ENCODE data around the gene ZNF410. TPM values are rescaled to one million over a fixed set of nuclear protein-coding genes. Genes with fewer than 3 reads are reported as not detected.

The ZNF410 gene
- total and polyA plus RNA-seq, 2 of the 13 experiments (the other 11 are each of a cell fraction or from before 2014, with no cell fraction given): 19.2 to 44.3 TPM

GRCh38 chr14:73887318-73887616 lies 608 bp downstream of the ZNF410 start:
- peaks cover 35% of the 10 kb centered on the region for H3K4me1 ChIP-seq (ENCODE audit: insufficient read depth, low read length)
- H3K9me3 ChIP-seq (ENCODE audit: low read length): no peaks in the 10 kb centered on the region
- in situ Hi-C loops (cut with HindIII; ENCODE audit: extremely low pct_ligation_motif_present, low pct_unique_long_range_greater_than_20kb): no loop called here
- H3K4me3 ChIP-seq (replicated peaks in 1 of 3; ENCODE audit: insufficient read depth in 1 of 3, low read depth in 2 of 3, low read length in 3 of 3): peak overlapping the region; percentile 65 to 99 (median 90)
- ATAC-seq (no peak), DNase-seq (ENCODE audit: low spot score) (peak; percentile 25), FAIRE-seq (no peak)
- intact Hi-C loops (cut with micrococcal nuclease; ENCODE audit: unreplicated experiment): loop anchor here (2.0 to 5.0 kb wide), 2 partner anchors 36 to 50 kb away; partner anchors contain the start of gene PTGR2
- peaks cover 50% of the 10 kb centered on the region for H3K79me2 ChIP-seq (ENCODE audit: insufficient read depth, low read length)
- BruUV-seq (replicated peaks): no TSS peak
- H3K9ac ChIP-seq (ENCODE audit: insufficient read depth, low read depth, low read length): peak overlapping the region; percentile 90
- WGBS (ENCODE audit: low lambda C conversion rate): 1% methylated on average over 7 of the region's 7 CpGs
- POLR2A ChIA-PET: interaction anchor here (1.0 to 3.0 kb wide), 13 partner anchors 10 to 146 kb away, joined by 3 to 56 read pairs (median 4); partner anchors contain the start of genes COQ6, FAM161B and PTGR2
- TF ChIP-seq, protein P1, sequence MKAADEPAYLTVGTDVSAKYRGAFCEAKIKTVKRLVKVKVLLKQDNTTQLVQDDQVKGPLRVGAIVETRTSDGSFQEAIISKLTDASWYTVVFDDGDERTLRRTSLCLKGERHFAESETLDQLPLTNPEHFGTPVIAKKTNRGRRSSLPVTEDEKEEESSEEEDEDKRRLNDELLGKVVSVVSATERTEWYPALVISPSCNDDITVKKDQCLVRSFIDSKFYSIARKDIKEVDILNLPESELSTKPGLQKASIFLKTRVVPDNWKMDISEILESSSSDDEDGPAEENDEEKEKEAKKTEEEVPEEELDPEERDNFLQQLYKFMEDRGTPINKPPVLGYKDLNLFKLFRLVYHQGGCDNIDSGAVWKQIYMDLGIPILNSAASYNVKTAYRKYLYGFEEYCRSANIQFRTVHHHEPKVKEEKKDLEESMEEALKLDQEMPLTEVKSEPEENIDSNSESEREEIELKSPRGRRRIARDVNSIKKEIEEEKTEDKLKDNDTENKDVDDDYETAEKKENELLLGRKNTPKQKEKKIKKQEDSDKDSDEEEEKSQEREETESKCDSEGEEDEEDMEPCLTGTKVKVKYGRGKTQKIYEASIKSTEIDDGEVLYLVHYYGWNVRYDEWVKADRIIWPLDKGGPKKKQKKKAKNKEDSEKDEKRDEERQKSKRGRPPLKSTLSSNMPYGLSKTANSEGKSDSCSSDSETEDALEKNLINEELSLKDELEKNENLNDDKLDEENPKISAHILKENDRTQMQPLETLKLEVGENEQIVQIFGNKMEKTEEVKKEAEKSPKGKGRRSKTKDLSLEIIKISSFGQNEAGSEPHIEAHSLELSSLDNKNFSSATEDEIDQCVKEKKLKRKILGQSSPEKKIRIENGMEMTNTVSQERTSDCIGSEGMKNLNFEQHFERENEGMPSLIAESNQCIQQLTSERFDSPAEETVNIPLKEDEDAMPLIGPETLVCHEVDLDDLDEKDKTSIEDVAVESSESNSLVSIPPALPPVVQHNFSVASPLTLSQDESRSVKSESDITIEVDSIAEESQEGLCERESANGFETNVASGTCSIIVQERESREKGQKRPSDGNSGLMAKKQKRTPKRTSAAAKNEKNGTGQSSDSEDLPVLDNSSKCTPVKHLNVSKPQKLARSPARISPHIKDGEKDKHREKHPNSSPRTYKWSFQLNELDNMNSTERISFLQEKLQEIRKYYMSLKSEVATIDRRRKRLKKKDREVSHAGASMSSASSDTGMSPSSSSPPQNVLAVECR (CRISPR knock-in tag; IDR thresholded peaks at IDR 0.05; ENCODE audit: borderline replicate concordance): no peak
- peak; percentile 83; the same call in 1 of the 2 replicates for TF ChIP-seq ZFP82 (CRISPR knock-in tag; IDR thresholded peaks at IDR 0.05; ENCODE audit: borderline replicate concordance)
- H3K27me3 ChIP-seq (ENCODE audit: control insufficient read depth in 1 of 2, insufficient read depth in 2 of 2, low read length in 2 of 2): no peaks in the 10 kb centered on the region
- peak overlapping the region; percentile 87 for H3K4me2 ChIP-seq (ENCODE audit: low read depth, low read length)
- CTCF ChIA-PET (ENCODE audit: low intra/inter-chr PET ratio, low total read pairs): no interaction called here
- H4K20me1 ChIP-seq (ENCODE audit: insufficient read depth, low read length): 0 out of 2 replicates have a peak, but pooled peaks cover 8% of the 10 kb centered on the region
- no peak overlapping the region for H2AFZ ChIP-seq (ENCODE audit: low read length)
- peak overlapping the region; percentile 88 for H3K27ac ChIP-seq (ENCODE audit: extremely low read length, insufficient read depth, low read length)
- 0 out of 5 replicates have a peak, but pooled peaks cover 2 to 3% of the 10 kb centered on the region in 2 experiments for H3K36me3 ChIP-seq (replicated peaks in 1 of 2; ENCODE audit: control insufficient read depth in 1 of 2, insufficient read depth in 2 of 2, low read length in 2 of 2)

All from HepG2 (cell line).